ENCODE data around the gene ITPA. TPM values are rescaled to one million over a fixed set of nuclear protein-coding genes. Genes with fewer than 3 reads are reported as not detected.

ITPA gene
- total and polyA plus RNA-seq, 2 of the 13 experiments (the other 11 are each of a cell fraction or from before 2014, with no cell fraction given) = 60.1 to 103 TPM

- TF ChIP-seq ZBTB40 (IDR thresholded peaks at IDR 0.05) = peak; percentile 77
- TF ChIP-seq ZBTB40 (CRISPR knock-in tag; IDR thresholded peaks at IDR 0.05) = peak; percentile 74; the same call in 1 of the 2 replicates
- TF ChIP-seq FOXK1 (CRISPR knock-in tag; IDR thresholded peaks at IDR 0.05; ENCODE audit: borderline replicate concordance, low read depth) = peak; percentile 82; the same call in 1 of the 2 replicates
- 0 out of 2 replicates have a peak, but pooled peaks have one; percentile 57 for TF ChIP-seq ZNF850 (CRISPR knock-in tag; conservative IDR thresholded peaks at IDR 0.05)
- TF ChIP-seq ZNF235 (CRISPR knock-in tag; IDR thresholded peaks at IDR 0.05; ENCODE audit: borderline replicate concordance) = no peak
- TF ChIP-seq ZNF576 (CRISPR knock-in tag; IDR thresholded peaks at IDR 0.05) = peak; percentile 54; the same call in 1 of the 2 replicates
- peak; percentile 87; the same call in 1 of the 2 replicates for TF ChIP-seq IRF1 (CRISPR knock-in tag; IDR thresholded peaks at IDR 0.05; ENCODE audit: low read depth)
- TF ChIP-seq SMC3 (IDR thresholded peaks at IDR 0.05; ENCODE audit: low read length) = peak; percentile 5; the same call in 1 of the 2 replicates
- TF ChIP-seq SP5 (CRISPR knock-in tag; IDR thresholded peaks at IDR 0.05; ENCODE audit: borderline replicate concordance, low read depth) = peak; percentile 33; the same call in 1 of the 2 replicates
- no peak for TF ChIP-seq ZBTB2 (CRISPR knock-in tag; IDR thresholded peaks at IDR 0.05; ENCODE audit: low read depth)
- TF ChIP-seq ZNF446 (CRISPR knock-in tag; IDR thresholded peaks at IDR 0.05) = peak; percentile 12; the same call in 1 of the 2 replicates
- TF ChIP-seq BRF2 (CRISPR knock-in tag; IDR thresholded peaks at IDR 0.05) = peak; percentile 64; the same call in 1 of the 2 replicates
- TF ChIP-seq IKZF5 (CRISPR knock-in tag; IDR thresholded peaks at IDR 0.05) = 0 out of 2 replicates have a peak, but pooled peaks have one; percentile 76
- TF ChIP-seq TMF1 (CRISPR knock-in tag; IDR thresholded peaks at IDR 0.05; ENCODE audit: low read depth) = peak; percentile 40
These were observed at the start of gene ITPA (continued) for GRCh38 chr20:3209257-3209945.

Data from HepG2 (cell line).